OCI-LY3 (cell line): Measurements from ENCODE around the gene PITPNM1.

ENCODE experiments used
- CTCF ChIP-seq: fragments of 200-600, 300-600 bp; sonication (generic); IDR thresholded peaks from 2 replicates; pipeline ENCODE4 v1.5.1; 2014; ENCODE audit warnings: antibody characterized with exemption, low read length, low read depth
- EZH2phosphoT487 ChIP-seq: fragments of 200-600 bp; shearing (Covaris generic); IDR thresholded peaks from 2 replicates; pipeline ENCODE4 v1.6.1; 2018; ENCODE audit warnings: antibody characterized with exemption, mixed run types, low read depth

DNA sequence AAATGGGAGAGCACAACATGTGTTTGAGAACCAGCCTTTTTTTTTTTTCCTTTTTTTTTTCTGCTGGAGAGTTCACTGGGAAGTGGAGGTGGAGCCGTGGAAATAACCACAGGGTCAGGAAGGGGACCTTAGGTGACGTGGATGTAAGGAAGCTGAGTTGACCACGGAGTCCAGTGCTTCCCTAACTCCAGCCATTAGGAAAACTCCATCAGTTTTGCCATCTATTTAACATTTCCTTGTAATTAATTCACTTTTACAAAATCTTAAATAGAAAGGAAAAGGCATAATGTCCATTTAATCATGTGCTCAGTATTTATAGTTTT is 4.8 kb upstream of the PITPNM1 start:
- TF ChIP-seq CTCF (no peak), EZH2phosphoT487 (no peak)
